ENCODE data around the gene NLGN1.

DNA sequence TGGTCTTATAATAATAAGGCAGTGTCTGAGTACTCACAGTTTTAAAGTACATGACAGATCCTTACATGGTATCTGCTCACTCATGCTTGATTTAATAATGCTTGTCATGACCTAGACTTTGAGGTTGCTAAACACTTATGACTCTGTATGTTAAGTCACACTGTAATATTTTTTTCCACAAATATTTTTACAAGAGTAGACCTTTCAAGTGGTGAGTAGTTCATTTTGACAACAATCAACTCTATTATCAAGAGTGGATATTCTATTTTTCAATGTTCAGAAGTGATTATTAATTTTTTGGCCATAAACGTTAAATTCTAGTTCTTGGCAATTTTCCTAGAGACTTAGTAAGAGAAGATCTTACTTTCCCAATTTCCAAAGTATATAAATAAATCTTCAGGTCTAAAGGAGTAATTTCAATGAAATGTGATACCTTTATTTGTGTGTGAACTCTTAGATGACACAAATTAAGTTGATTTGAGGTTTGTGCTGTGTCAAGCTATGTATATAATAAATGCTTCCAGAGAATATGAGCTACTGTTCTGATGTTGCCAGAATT lies 104.5 kb downstream of the NLGN1 start:
- TF ChIP-seq, protein P1, sequence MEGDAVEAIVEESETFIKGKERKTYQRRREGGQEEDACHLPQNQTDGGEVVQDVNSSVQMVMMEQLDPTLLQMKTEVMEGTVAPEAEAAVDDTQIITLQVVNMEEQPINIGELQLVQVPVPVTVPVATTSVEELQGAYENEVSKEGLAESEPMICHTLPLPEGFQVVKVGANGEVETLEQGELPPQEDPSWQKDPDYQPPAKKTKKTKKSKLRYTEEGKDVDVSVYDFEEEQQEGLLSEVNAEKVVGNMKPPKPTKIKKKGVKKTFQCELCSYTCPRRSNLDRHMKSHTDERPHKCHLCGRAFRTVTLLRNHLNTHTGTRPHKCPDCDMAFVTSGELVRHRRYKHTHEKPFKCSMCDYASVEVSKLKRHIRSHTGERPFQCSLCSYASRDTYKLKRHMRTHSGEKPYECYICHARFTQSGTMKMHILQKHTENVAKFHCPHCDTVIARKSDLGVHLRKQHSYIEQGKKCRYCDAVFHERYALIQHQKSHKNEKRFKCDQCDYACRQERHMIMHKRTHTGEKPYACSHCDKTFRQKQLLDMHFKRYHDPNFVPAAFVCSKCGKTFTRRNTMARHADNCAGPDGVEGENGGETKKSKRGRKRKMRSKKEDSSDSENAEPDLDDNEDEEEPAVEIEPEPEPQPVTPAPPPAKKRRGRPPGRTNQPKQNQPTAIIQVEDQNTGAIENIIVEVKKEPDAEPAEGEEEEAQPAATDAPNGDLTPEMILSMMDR (IDR thresholded peaks at IDR 0.05 in 2 of 3, conservative IDR thresholded peaks at IDR 0.05 in 1 of 3; ENCODE audit: borderline replicate concordance in 1 of 3, insufficient read depth in 1 of 3, low read depth in 2 of 3, low read length in 2 of 3): no peak
- TF ChIP-seq, protein P2, sequence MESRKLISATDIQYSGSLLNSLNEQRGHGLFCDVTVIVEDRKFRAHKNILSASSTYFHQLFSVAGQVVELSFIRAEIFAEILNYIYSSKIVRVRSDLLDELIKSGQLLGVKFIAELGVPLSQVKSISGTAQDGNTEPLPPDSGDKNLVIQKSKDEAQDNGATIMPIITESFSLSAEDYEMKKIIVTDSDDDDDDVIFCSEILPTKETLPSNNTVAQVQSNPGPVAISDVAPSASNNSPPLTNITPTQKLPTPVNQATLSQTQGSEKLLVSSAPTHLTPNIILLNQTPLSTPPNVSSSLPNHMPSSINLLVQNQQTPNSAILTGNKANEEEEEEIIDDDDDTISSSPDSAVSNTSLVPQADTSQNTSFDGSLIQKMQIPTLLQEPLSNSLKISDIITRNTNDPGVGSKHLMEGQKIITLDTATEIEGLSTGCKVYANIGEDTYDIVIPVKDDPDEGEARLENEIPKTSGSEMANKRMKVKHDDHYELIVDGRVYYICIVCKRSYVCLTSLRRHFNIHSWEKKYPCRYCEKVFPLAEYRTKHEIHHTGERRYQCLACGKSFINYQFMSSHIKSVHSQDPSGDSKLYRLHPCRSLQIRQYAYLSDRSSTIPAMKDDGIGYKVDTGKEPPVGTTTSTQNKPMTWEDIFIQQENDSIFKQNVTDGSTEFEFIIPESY (IDR thresholded peaks at IDR 0.05; ENCODE audit: extremely low read depth, insufficient replicate concordance, low read length): no peak
- TF ChIP-seq EZH2 (IDR thresholded peaks at IDR 0.05): no peak
